GM06990 (cell line): ENCODE measurements around the gene CFAP58.

Experiments
- DNase-seq: peaks from one replicate; pipeline ENCODE4 v3.0.0-alpha.2; 2011; ENCODE audit not compliant: insufficient read length; ENCODE audit errors: extremely low read depth
- H3K27me3 ChIP-seq: replicated peaks from 2 replicates; pipeline ENCODE4 v1.6.0; 2011; ENCODE audit warnings: low read length; ENCODE audit not compliant: control insufficient read depth, insufficient read depth
- H3K36me3 ChIP-seq: 2 replicates; pipeline ENCODE4 v1.5.1; 2011; ENCODE audit warnings: low read length; ENCODE audit not compliant: control insufficient read depth, insufficient read depth
- H3K4me3 ChIP-seq: replicated peaks from 2 replicates; pipeline ENCODE4 v1.5.1; 2011; ENCODE audit warnings: low read depth, mild to moderate bottlenecking, control low read depth, low read length
- TF ChIP-seq, protein P1 (sequence below): IDR thresholded peaks from 2 replicates; pipeline ENCODE4 v1.5.1; 2011; ENCODE audit warnings: low read length, control low read depth, mild to moderate bottlenecking, inconsistent platforms; ENCODE audit not compliant: insufficient read depth, poor library complexity, severe bottlenecking

The CFAP58 gene

DNA sequence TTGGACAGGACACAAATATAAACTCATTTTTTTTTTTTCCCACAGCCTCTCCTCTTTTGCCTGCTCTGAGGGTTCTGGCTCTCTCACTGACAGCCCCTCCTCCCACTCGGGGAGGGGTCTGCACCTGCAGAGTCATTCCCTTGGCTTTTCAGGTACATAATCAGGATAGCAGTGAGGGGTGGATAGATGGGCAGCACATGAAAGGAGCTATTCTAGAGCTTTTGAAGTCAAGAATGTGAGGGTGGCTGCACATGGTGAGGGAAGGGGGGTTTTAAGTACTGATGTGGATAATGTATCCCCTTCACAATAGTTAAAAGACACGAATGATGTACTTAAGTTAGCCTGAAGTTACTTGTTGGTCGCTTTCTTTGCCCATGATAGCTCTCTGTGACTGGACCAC, 76.2 kb downstream of the CFAP58 start:
- Histone ChIP-seq H3K4me3 (no peak overlapping the region), H3K36me3 (no peaks in the 10 kb centered on the region), H3K27me3 (no peaks in the 10 kb centered on the region)
- DNase-seq = no peak
- TF ChIP-seq, protein P1, sequence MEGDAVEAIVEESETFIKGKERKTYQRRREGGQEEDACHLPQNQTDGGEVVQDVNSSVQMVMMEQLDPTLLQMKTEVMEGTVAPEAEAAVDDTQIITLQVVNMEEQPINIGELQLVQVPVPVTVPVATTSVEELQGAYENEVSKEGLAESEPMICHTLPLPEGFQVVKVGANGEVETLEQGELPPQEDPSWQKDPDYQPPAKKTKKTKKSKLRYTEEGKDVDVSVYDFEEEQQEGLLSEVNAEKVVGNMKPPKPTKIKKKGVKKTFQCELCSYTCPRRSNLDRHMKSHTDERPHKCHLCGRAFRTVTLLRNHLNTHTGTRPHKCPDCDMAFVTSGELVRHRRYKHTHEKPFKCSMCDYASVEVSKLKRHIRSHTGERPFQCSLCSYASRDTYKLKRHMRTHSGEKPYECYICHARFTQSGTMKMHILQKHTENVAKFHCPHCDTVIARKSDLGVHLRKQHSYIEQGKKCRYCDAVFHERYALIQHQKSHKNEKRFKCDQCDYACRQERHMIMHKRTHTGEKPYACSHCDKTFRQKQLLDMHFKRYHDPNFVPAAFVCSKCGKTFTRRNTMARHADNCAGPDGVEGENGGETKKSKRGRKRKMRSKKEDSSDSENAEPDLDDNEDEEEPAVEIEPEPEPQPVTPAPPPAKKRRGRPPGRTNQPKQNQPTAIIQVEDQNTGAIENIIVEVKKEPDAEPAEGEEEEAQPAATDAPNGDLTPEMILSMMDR = no peak

DNA sequence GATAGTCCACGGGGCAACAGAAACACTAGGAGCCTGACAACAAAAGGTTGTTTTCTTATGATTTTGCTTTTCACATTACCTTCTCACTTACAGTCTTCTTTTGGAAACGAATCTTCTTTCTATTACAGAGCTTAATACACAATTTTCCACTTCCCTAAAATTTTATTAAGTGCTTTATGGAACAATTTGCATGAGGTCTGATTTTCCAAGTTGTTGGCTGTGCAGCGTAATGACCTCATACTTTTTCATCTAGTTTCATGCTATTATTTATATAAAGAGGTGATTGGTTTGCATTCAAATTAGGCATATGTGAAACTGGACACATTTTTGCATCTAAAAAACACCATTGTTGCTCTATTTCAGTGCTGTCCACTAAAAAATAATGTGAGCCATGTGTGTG, 76.7 kb downstream of the CFAP58 start:
- TF ChIP-seq, protein P1 = no peak

DNA sequence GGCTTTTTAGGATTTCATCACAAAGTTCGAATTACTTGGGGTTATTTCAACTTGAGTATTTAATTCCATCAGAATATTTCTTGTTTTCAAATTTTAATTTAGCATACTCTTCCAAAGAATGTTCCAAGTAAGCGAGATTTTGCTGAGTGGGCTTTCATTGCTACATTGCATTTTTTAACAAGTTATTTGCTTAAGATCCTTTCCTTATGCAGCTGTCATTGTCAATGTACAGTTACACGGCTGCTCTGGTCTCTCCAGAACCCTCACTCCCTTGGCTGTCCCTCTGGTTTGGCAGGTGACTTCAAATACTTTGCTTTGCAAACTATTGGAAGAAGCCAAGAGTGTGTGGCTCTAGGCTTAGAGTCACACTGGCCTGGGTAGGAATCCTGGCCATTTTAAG, 80.0 kb downstream of the CFAP58 start:
- Histone ChIP-seq H3K27me3 (no peaks in the 10 kb centered on the region; the same call in 1 of the 2 replicates), H3K4me3 (no peak overlapping the region), H3K36me3 (no peaks in the 10 kb centered on the region)
- no peak for DNase-seq
- TF ChIP-seq, protein P1 = no peak

More for the DNA sequence above, 76.7 kb downstream of the CFAP58 start:
- no peaks in the 10 kb centered on the region for H3K36me3 ChIP-seq
- H3K4me3 ChIP-seq = no peak overlapping the region
- no peaks in the 10 kb centered on the region for H3K27me3 ChIP-seq
- DNase-seq = no peak

DNA sequence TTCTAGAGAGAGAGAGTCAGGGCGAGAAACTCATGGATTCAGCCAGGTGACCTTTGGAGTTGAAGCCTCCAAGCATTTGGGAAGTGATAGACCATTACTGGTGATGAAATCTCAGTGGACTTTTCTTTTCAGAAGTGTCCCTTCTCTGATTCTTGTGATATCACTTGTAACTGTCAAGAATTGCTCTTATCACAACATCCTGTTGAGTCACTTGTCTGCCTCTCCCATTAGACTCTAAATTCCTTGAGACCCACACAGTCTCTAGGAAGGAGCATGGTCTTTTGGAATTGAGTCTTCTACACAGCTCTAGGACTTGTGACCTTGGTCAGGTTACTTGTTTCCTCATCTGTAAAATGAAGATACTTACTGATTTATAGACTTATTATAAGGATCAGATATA, 81.0 kb downstream of the CFAP58 start:
- H3K27me3 ChIP-seq = no peaks in the 10 kb centered on the region; the same call in 1 of the 2 replicates
- TF ChIP-seq, protein P1 = no peak
- H3K36me3 ChIP-seq = no peaks in the 10 kb centered on the region
- H3K4me3 ChIP-seq = no peak overlapping the region
- DNase-seq = no peak

DNA sequence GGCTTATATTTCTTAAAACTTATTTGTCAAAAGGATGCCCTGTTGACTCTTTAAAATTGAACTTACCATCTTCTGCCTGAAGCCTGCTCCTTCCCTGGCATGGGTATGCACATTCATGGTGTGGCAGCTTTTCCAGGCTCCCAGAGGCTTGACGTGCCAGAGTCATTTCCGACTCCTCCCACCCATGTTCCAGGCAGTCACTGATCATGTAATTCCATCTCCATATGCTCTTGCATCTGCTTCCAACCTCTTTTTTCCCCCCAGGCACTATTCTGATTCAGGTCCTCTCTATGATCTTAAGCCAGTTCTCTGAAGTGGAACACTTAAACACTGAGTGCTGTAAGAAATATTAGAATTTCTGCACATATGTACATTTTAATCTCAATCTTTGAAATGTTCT, 82.2 kb downstream of the CFAP58 start:
- H3K27me3 ChIP-seq = no peaks in the 10 kb centered on the region; the same call in 1 of the 2 replicates
- TF ChIP-seq, protein P1 = no peak
- DNase-seq = no peak
- H3K36me3 ChIP-seq = no peaks in the 10 kb centered on the region
- H3K4me3 ChIP-seq = no peak overlapping the region

DNA sequence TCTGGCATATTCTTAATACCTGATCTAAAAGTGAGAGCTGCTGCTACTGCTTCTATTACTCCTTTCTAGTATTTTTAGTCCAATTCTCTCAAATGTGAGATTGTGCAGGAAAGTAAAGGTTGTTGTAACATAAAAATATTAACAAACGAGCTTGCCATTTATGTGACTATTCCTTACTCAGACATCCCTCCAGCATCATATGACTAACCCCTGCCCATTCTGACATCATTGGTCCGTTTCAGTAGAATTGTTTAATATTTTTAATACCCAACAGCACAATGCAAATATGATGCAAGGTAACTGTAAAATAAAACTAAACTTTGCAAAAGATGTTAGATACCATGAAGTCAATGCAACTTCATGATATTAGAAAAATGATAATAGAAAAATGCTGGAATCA, 83.6 kb downstream of the CFAP58 start:
- TF ChIP-seq, protein P1 = no peak
- Histone ChIP-seq H3K4me3 (no peak overlapping the region), H3K27me3 (no peaks in the 10 kb centered on the region; the same call in 1 of the 2 replicates), H3K36me3 (no peaks in the 10 kb centered on the region)
- no peak for DNase-seq
